ENCODE data around the gene SLAIN2. TPM values are rescaled to one million over a fixed set of nuclear protein-coding genes. Genes with fewer than 3 reads are reported as not detected.

SLAIN2 gene
- total RNA-seq, 1 experiment from 2014 or later: 32.0 TPM

GRCh38 chr4:48322063-48322462 lies 19.3 kb upstream of the SLAIN2 start:
- DNase-seq: no peak
- Histone ChIP-seq H3K36me3 (replicated peaks; ENCODE audit: control insufficient read depth, insufficient read depth, low read length) (no peaks in the 10 kb centered on the region), H3K4me3 (ENCODE audit: insufficient read depth, low read depth, low read length) (no peak overlapping the region)

DNA sequence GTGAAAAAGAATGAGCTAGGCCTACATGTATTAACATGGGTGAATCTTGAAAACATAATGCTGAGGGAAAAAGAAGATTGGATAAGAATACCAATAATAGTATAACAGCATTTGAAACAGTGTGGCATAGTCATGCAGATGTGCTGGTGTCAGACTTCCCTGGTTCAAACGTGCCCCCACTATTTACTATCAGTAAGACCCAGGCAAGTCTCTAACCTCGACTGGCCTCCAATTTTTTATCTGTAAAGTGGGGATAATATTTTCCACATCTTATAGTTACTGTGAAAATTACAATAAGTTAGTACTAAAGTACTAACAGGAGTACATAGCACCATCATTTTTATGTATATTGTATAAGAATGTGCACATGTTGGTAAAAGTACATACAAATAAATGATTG lies 17.0 kb upstream of the SLAIN2 start:
- Histone ChIP-seq H3K27me3 (ENCODE audit: control insufficient read depth, insufficient read depth, low read length) (no peaks in the 10 kb centered on the region), H3K4me3 (ENCODE audit: insufficient read depth, low read depth, low read length) (no peak overlapping the region), H3K36me3 (replicated peaks; ENCODE audit: control insufficient read depth, insufficient read depth, low read length) (no peaks in the 10 kb centered on the region)
- no peak for DNase-seq

More at GRCh38 chr4:48322063-48322462, 19.3 kb upstream of the SLAIN2 start:
- no peaks in the 10 kb centered on the region for H3K27me3 ChIP-seq (ENCODE audit: control insufficient read depth, insufficient read depth, low read length)

- Histone ChIP-seq H3K27me3 (ENCODE audit: control insufficient read depth, insufficient read depth, low read length) (no peaks in the 10 kb centered on the region), H3K4me3 (ENCODE audit: insufficient read depth, low read depth, low read length) (no peak overlapping the region), H3K36me3 (replicated peaks; ENCODE audit: control insufficient read depth, insufficient read depth, low read length) (no peaks in the 10 kb centered on the region)
- DNase-seq: no peak
Measured at GRCh38 chr4:48329193-48329592, 12.1 kb upstream of the SLAIN2 start.

GRCh38 chr4:48329976-48330375 lies 11.4 kb upstream of the SLAIN2 start:
- H3K36me3 ChIP-seq (replicated peaks; ENCODE audit: control insufficient read depth, insufficient read depth, low read length): no peaks in the 10 kb centered on the region
- no peaks in the 10 kb centered on the region for H3K27me3 ChIP-seq (ENCODE audit: control insufficient read depth, insufficient read depth, low read length)
- H3K4me3 ChIP-seq (ENCODE audit: insufficient read depth, low read depth, low read length): no peak overlapping the region
- DNase-seq: no peak

DNA sequence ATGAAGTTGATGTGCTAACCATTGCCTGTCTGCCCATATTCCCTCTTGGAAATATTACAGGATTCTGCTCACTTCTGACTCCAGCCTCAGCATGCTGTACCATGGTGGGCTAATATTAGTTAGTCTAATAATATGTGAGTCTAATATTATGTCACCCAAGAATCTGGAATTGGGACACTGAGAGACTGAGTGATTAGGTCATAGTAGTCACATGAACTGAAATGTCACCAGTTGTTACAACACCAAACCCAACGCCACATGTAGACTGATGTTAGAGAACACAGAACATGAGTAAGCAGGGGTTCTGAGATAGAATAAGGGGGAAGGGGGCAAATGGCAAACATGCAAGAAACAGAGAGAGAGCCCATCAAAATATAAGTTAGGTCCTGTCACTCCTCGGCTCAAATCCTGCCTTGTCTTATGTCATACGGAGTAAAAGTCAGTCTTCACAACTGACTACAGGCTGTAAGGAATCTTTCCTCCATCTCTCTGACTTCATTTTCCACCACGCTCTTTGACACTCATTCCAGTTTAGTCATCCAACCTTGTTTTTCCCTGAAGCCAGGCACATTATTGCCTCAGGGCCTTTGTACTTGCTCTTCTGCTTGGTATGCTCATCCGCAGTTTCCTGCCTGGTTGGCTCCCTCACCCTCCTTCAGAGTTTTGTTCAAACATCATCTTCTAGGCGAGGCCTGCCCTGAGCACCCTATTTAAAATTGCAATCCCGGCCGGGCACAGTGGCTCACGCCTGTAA lies 9.6 kb upstream of the SLAIN2 start:
- Histone ChIP-seq H3K4me3 (ENCODE audit: insufficient read depth, low read depth, low read length) (no peak overlapping the region), H3K36me3 (replicated peaks; ENCODE audit: control insufficient read depth, insufficient read depth, low read length) (no peaks in the 10 kb centered on the region), H3K27me3 (ENCODE audit: control insufficient read depth, insufficient read depth, low read length) (no peaks in the 10 kb centered on the region)
- DNase-seq: no peak

DNA sequence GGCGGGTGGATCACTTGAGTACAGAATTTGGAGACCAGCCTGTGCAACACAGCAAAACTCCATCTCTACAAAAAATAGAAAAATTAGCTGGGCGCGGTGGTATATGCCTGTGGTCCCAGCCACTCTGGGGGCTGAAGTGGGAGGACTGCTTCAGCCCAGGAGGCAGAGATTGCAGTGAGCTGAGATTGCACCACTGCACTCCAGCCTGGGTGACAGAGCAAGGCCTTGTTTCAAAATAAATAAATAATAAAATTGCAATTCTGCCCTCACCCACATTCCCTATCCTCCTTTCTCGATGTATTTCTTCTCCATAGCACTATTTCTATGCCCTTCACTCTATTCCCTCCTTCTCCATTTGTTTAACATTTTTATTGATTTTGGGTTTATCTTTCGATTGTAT lies 8.7 kb upstream of the SLAIN2 start:
- Histone ChIP-seq H3K36me3 (replicated peaks; ENCODE audit: control insufficient read depth, insufficient read depth, low read length) (no peaks in the 10 kb centered on the region), H3K4me3 (ENCODE audit: insufficient read depth, low read depth, low read length) (no peak overlapping the region), H3K27me3 (ENCODE audit: control insufficient read depth, insufficient read depth, low read length) (no peaks in the 10 kb centered on the region)
- no peak for DNase-seq

DNA sequence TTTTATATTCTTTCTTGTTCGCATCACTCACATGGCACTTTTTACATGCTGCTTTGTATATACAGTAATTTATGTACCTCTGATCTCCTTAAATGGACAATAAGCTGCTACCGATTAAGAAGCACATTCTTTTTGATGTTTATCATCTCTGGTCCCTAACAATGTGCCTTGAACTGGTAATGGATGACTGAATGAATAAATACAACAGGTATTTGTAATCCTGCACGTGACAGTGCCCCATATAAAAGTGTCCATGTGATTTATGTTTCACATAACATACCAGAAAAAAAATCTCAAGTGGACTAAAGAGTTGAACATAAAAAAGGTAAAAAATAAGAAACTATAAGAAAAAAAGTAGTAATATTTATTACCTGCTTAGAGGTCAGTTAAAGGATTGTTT lies 7.7 kb upstream of the SLAIN2 start:
- Histone ChIP-seq H3K27me3 (ENCODE audit: control insufficient read depth, insufficient read depth, low read length) (no peaks in the 10 kb centered on the region), H3K36me3 (replicated peaks; ENCODE audit: control insufficient read depth, insufficient read depth, low read length) (no peaks in the 10 kb centered on the region), H3K4me3 (ENCODE audit: insufficient read depth, low read depth, low read length) (no peak overlapping the region)
- DNase-seq: no peak

DNA sequence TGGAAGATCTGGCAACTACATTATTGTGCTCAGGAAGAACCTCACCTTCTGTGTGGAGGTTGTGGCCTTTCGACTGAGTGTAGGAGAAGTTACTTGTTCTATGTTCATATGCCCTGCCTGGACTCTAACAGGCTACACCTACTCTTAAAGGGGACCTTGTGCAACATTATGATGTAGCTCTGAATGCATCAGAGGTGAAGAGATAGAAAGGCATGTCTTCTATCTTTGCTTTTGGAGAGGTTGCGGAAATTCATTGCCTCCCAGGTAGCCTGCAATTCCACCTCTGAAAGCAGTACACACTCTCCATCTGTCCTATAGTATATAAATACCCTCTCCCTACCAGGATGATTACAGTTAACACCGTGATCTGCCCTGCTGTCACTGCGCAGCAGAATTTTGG lies 7.1 kb upstream of the SLAIN2 start:
- Histone ChIP-seq H3K4me3 (ENCODE audit: insufficient read depth, low read depth, low read length) (no peak overlapping the region), H3K27me3 (ENCODE audit: control insufficient read depth, insufficient read depth, low read length) (no peaks in the 10 kb centered on the region), H3K36me3 (replicated peaks; ENCODE audit: control insufficient read depth, insufficient read depth, low read length) (no peaks in the 10 kb centered on the region)
- no peak for DNase-seq

DNA sequence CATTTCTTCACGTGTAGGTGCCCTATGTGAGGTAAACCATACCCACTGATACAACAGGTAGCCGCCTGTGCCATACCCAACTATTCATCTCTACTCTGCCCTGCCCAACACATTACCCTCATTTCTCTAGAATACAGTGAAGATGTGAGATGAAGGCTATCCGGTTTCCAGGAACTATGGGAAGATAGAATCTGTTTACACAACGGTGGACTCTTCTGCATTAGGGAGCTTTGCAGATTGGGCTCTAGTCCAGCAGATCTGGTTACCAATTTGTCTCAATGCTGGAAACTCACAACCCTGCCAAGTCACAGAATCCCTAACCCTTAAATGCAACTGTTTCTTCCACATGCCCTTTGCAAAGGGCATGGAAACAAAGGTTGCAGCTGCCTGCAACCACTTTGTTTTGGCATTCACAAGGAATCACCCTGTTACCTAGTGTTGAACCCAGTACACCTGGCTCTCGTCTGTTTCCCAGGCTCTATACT lies 6.4 kb upstream of the SLAIN2 start:
- no peaks in the 10 kb centered on the region for H3K27me3 ChIP-seq (ENCODE audit: control insufficient read depth, insufficient read depth, low read length)
- H3K36me3 ChIP-seq (replicated peaks; ENCODE audit: control insufficient read depth, insufficient read depth, low read length): no peaks in the 10 kb centered on the region
- H3K4me3 ChIP-seq (ENCODE audit: insufficient read depth, low read depth, low read length): no peak overlapping the region
- DNase-seq: no peak

DNA sequence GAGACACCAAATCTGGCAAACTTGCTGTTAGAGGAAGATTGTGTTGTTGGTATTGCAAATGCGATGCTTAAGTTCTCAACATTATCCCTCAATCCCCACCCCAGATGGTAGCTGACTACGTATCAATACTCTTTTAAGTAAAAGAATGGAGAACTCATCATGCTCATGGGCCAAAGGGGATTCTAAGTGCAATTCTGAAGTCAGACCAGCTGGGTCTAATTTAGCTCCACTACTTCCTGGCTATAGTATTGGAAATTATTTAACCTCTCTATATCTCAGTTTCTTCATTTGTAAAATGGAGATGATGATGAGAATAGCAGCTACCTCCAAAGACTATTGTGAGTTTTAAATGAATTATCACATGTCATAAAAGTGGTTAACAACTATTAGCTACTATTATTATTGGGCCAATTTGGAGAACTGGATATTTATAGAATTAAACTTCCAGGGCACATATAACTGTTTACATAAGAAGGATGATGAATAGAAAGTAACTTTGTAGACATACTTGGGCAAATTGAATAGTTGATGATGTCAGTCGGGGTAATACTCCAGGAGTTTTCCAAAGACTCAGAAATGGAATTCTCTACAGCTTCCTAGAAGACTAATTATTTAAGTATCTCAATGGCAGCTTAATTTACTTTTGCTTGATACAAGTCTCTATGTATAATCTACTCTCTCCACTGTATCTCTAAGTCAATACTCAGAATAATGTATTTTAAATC lies 5.0 kb upstream of the SLAIN2 start:
- no peaks in the 10 kb centered on the region for H3K36me3 ChIP-seq (replicated peaks; ENCODE audit: control insufficient read depth, insufficient read depth, low read length)
- no peak overlapping the region for H3K4me3 ChIP-seq (ENCODE audit: insufficient read depth, low read depth, low read length)
- H3K27me3 ChIP-seq (ENCODE audit: control insufficient read depth, insufficient read depth, low read length): no peaks in the 10 kb centered on the region
- DNase-seq: no peak

- Histone ChIP-seq H3K27me3 (ENCODE audit: control insufficient read depth, insufficient read depth, low read length) (no peaks in the 10 kb centered on the region), H3K4me3 (ENCODE audit: insufficient read depth, low read depth, low read length) (no peak overlapping the region), H3K36me3 (replicated peaks; ENCODE audit: control insufficient read depth, insufficient read depth, low read length) (no peaks in the 10 kb centered on the region)
- DNase-seq: no peak
Measured at GRCh38 chr4:48337731-48338130, 3.6 kb upstream of the SLAIN2 start.

DNA sequence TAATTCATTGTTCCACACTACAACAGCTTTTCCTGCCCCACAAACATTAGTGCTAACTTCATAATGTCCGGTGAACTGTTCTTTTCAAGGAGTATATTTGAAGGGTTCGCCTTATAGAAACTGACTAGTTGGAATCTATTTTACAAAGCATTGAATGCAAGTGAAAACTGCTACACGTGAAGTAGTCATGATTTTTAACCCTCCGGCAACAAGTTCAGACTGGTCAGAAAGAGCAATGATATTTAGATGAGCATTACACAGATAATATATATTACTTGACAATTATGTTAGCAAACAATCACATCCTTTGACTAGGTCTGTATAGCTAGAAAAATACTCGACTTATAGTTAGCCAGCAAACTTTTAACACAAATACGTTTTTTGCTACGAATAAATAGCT lies 1.7 kb upstream of the SLAIN2 start:
- H3K27me3 ChIP-seq (ENCODE audit: control insufficient read depth, insufficient read depth, low read length): no peaks in the 10 kb centered on the region
- H3K4me3 ChIP-seq (ENCODE audit: insufficient read depth, low read depth, low read length): no peak overlapping the region
- no peaks in the 10 kb centered on the region for H3K36me3 ChIP-seq (replicated peaks; ENCODE audit: control insufficient read depth, insufficient read depth, low read length)
- no peak for DNase-seq

GRCh38 chr4:48340276-48340964 lies 909 bp upstream of the SLAIN2 start:
- Histone ChIP-seq H3K4me3 (ENCODE audit: insufficient read depth, low read depth, low read length) (peak overlapping the region; percentile 58), H3K36me3 (replicated peaks; ENCODE audit: control insufficient read depth, insufficient read depth, low read length) (no peaks in the 10 kb centered on the region), H3K27me3 (ENCODE audit: control insufficient read depth, insufficient read depth, low read length) (no peaks in the 10 kb centered on the region)
- DNase-seq: peak; percentile 23

GRCh38 chr4:48341776-48342605 lies 662 bp downstream of the SLAIN2 start:
- peak overlapping the region; percentile 84 for H3K4me3 ChIP-seq (ENCODE audit: insufficient read depth, low read depth, low read length)
- no peaks in the 10 kb centered on the region for H3K36me3 ChIP-seq (replicated peaks; ENCODE audit: control insufficient read depth, insufficient read depth, low read length)
- H3K27me3 ChIP-seq (ENCODE audit: control insufficient read depth, insufficient read depth, low read length): no peaks in the 10 kb centered on the region
- DNase-seq: peak; percentile 75
